OCI-LY7 (cell line): Measurements from ENCODE around the gene ANKRD35. TPM values are rescaled to one million over a fixed set of nuclear protein-coding genes. Genes with fewer than 3 reads are reported as not detected.

Experiments used
- BruUV-seq: library from RNA; stranded (reverse); fragments of 400-500 nt; replicated peaks from 2 replicates; lab custom pipeline; 2021; lab: Mats Ljungman, UMichigan
- CTCF ChIA-PET: fragments of 300-600 bp; sonication (Branson Sonifier 250); formaldehyde crosslinking; loops from one replicate; lab custom pipeline; 2022; ENCODE audit warnings: antibody characterized with exemption; ENCODE audit not compliant: unreplicated experiment; lab: Charles Lee
- POLR2A ChIA-PET: fragments of 300-600 bp; sonication (Branson Sonifier 250); formaldehyde crosslinking; loops from one replicate; lab custom pipeline; 2022; ENCODE audit warnings: antibody characterized with exemption; lab: Charles Lee
- DNase-seq: peaks from one replicate; pipeline ENCODE4 v3.0.0-alpha.2; 2015; ENCODE audit warnings: low spot score
- H2AFZ ChIP-seq: fragments of 200-600 bp; sonication (generic), shearing (Covaris generic); 2 replicates; pipeline ENCODE4 v1.6.1; 2014; ENCODE audit warnings: mild to moderate bottlenecking, antibody characterized with exemption, low read length, moderate library complexity
- H3K27ac ChIP-seq: fragments of 200-600 bp; sonication (generic); 2 replicates; pipeline ENCODE4 v1.5.1; 2014; ENCODE audit warnings: mixed run types, low read depth, mild to moderate bottlenecking, moderate library complexity, low read length, inconsistent platforms; ENCODE audit not compliant: poor library complexity, severe bottlenecking
- H3K36me3 ChIP-seq: fragments of 200-600 bp; sonication (generic); 2 replicates; pipeline ENCODE4 v1.6.1; 2014; ENCODE audit warnings: mild to moderate bottlenecking, antibody characterized with exemption, low read length, moderate library complexity, mixed read lengths; ENCODE audit not compliant: insufficient read depth
- H3K4me1 ChIP-seq: fragments of 200-600 bp; sonication (generic); 2 replicates; pipeline ENCODE4 v1.5.1; 2014; ENCODE audit warnings: mild to moderate bottlenecking, low read length; ENCODE audit not compliant: insufficient read depth, poor library complexity, severe bottlenecking
- H3K4me2 ChIP-seq: fragments of 200-600 bp; sonication (generic); 2 replicates; pipeline ENCODE4 v1.6.1; 2014; ENCODE audit warnings: mild to moderate bottlenecking, low read length
- H3K4me3 ChIP-seq: fragments of 200-600 bp; sonication (generic); 2 replicates; pipeline ENCODE4 v1.5.1; 2014; ENCODE audit warnings: mild to moderate bottlenecking, low read depth, low read length; ENCODE audit not compliant: poor library complexity, severe bottlenecking
- H3K79me2 ChIP-seq: fragments of 200-600 bp; sonication (generic); 2 replicates; pipeline ENCODE4 v1.6.1; 2016; ENCODE audit warnings: low read depth, mild to moderate bottlenecking, low read length, moderate library complexity, mixed read lengths; ENCODE audit not compliant: insufficient read depth
- H3K9me2 ChIP-seq: fragments of 200-600 bp; sonication (generic); 2 replicates; pipeline ENCODE4 v1.6.1; 2016; ENCODE audit warnings: mild to moderate bottlenecking, low read length, mixed read lengths; ENCODE audit not compliant: insufficient read depth
- H3K9me3 ChIP-seq: fragments of 200-600 bp; sonication (generic); 2 replicates; pipeline ENCODE4 v1.6.1; 2014; ENCODE audit warnings: mild to moderate bottlenecking, mixed run types, low read length, mixed read lengths
- H4K20me1 ChIP-seq: fragments of 200-600 bp; sonication (generic); 2 replicates; pipeline ENCODE4 v1.6.1; 2014; ENCODE audit warnings: mild to moderate bottlenecking, antibody characterized with exemption, low read length, moderate library complexity, mixed read lengths; ENCODE audit not compliant: insufficient read depth
- CTCF ChIP-seq: fragments of 200-600 bp; sonication (generic); conservative IDR thresholded peaks from 2 replicates; pipeline ENCODE4 v1.5.1; 2014; ENCODE audit warnings: mild to moderate bottlenecking, antibody characterized with exemption, low read length, moderate library complexity, mixed read lengths
- EZH2phosphoT487 ChIP-seq: fragments of 200-600 bp; sonication (generic); IDR thresholded peaks from 2 replicates; pipeline ENCODE4 v1.6.1; 2018; ENCODE audit warnings: low read depth, borderline replicate concordance, mild to moderate bottlenecking, mixed run types, antibody characterized with exemption, low read length, moderate library complexity, mixed read lengths
- intact Hi-C: fragments of 100-400 bp; cut with micrococcal nuclease; formaldehyde crosslinking; loops from one replicate; pipeline ENCODE4 v1.10.0; 2022; ENCODE audit not compliant: unreplicated experiment
- total RNA-seq, 2 experiments: library from RNA; depleted of rRNA in 1 of 2; stranded (reverse); fragments of >200 nt in 1 of 2; shearing (Covaris generic) in 1 of 2; gene quantifications; 2 replicates each; pipeline ENCODE4 v1.2.3, GENCODE V29; 2014 to 2022

The ANKRD35 gene
- total RNA-seq, 2 experiments from 2014 or later: not detected

- peak overlapping the region; percentile 95 for H3K4me2 ChIP-seq
- peaks cover 10% of the 10 kb centered on the region; the same call in 1 of the 2 replicates for H4K20me1 ChIP-seq
- H3K79me2 ChIP-seq: peaks cover 36% of the 10 kb centered on the region
- TF ChIP-seq EZH2phosphoT487: no peak
- TF ChIP-seq CTCF: peak; percentile 66
- peak overlapping the region; percentile 89 for H3K4me3 ChIP-seq
- H3K4me1 ChIP-seq: peaks cover 41% of the 10 kb centered on the region
- intact Hi-C loops: no loop called here
- peak overlapping the region; percentile 7 for H3K27ac ChIP-seq
- CTCF ChIA-PET: interaction anchor here (0.9 to 2.0 kb wide), 2 partner anchors 15 to 19 kb away, joined by 4 to 7 read pairs; no protein-coding TSS in a partner anchor
- no peak for DNase-seq
- no TSS peak for BruUV-seq
- POLR2A ChIA-PET: interaction anchor here (0.5 to 4.1 kb wide), 9 partner anchors 13 to 1782 kb away, joined by 3 to 32 read pairs (median 5); partner anchors contain the start of genes ANKRD34A, NUDT17, PIAS3 and POLR3GL
- H3K9me3 ChIP-seq: no peaks in the 10 kb centered on the region
- no peaks in the 10 kb centered on the region for H3K9me2 ChIP-seq
- peaks cover 58% of the 10 kb centered on the region for H3K36me3 ChIP-seq
- no peak overlapping the region for H2AFZ ChIP-seq
Measured at GRCh38 chr1:145826030-145826429, 59.6 kb downstream of the ANKRD35 start.

GRCh38 chr1:145824499-145824842, 61.2 kb downstream of the ANKRD35 start:
- H3K4me3 ChIP-seq: peak overlapping the region; percentile 89
- POLR2A ChIA-PET: interaction anchor here (0.6 to 2.5 kb wide), 8 partner anchors 8 to 227 kb away, joined by 3 to 12 read pairs (median 4); partner anchors contain the start of genes LIX1L, NUDT17 and PIAS3
- H4K20me1 ChIP-seq: peaks cover 10% of the 10 kb centered on the region; the same call in 1 of the 2 replicates
- peaks cover 32% of the 10 kb centered on the region for H3K79me2 ChIP-seq
- intact Hi-C loops: loop anchor here (1.0 kb wide), 2 partner anchors 21 to 35 kb away; partner anchors contain the start of genes NUDT17 and PIAS3
- TF ChIP-seq EZH2phosphoT487: no peak
- no peak for TF ChIP-seq CTCF
- peak overlapping the region; percentile 95 for H3K4me2 ChIP-seq
- H3K4me1 ChIP-seq: peaks cover 41% of the 10 kb centered on the region
- DNase-seq: no peak
- H2AFZ ChIP-seq: peak overlapping the region; percentile 83
- no peaks in the 10 kb centered on the region for H3K9me2 ChIP-seq
- peak overlapping the region; percentile 66 for H3K27ac ChIP-seq
- no peaks in the 10 kb centered on the region for H3K9me3 ChIP-seq
- TSS peak; percentile 78 for BruUV-seq
- H3K36me3 ChIP-seq: peaks cover 42% of the 10 kb centered on the region
- CTCF ChIA-PET: no interaction called here
